Activated T-helper 9 cell treated with anti-CD3 and anti-CD28 coated beads, Interleukin-2, amount 50 U/mL, for 16 hours (primary cell): ENCODE measurements around the gene MTMR3.
"Not testable (repeated sequence)": the region's sequence is repeated elsewhere in the genome, so short reads cannot be mapped to it uniquely, and the experiment has no call there.

Source experiments
- DNase-seq: peaks from one replicate; pipeline ENCODE4 v3.0.0-alpha.2; 2020; ENCODE audit warnings: low read depth

Gene MTMR3

DNA sequence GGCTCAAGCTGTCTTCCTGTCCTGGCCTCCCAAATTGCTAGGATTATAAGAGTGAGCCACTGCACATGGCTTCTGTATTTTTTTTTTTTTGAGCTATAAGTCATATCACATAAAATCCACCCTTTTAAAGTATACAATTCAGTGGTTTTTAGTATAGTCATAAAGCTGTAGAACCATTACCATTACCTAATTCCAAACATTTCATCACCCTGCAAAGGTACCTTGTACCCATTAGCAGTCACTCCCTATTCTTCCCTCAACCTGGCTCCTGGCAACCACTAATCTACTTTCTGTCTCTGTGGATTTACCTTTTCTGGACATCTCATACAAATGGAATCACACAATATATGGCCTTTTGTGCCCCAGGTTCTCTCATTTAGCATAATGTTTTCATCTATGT, 84.5 kb downstream of the MTMR3 start:
- DNase-seq = no peak

DNA sequence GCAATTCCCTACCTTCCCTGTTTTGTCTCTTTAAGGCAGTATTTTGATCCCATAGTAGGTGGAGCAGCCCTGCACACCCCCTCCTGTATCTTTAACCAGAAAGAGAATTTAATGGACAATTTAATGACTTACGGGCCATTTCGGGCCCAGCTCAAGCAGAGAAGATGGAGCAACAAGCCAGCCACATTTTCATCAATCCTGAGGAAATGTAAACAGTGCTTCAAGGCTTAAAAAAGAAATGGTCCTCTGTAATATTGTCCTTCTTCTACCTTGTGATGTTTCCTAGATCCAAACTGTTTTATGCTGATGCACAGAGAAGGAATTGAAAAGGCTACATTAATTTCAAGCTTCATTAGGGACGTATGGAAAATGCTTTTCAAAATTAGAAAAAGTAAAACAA, 88.6 kb downstream of the MTMR3 start:
- DNase-seq = no peak

DNA sequence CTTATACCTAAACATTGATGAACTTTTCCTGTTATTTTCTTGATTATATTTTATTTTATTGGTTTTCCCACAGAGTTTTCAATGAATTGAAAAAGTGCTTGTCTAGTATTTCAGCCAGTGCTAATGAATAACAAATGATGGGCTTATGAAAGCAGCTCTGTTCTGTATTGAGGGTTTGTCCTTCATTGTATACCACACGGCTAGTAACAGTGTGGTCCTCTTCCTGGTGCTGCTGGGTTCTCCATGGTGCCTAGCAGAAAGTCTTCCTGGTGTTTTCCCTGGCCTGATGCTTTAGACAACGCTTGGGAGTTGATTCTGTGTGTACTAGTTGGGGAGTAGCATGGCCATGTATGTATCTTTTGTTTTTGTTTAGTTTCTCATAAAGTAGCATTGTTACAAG, 89.1 kb downstream of the MTMR3 start:
- no peak for DNase-seq

DNA sequence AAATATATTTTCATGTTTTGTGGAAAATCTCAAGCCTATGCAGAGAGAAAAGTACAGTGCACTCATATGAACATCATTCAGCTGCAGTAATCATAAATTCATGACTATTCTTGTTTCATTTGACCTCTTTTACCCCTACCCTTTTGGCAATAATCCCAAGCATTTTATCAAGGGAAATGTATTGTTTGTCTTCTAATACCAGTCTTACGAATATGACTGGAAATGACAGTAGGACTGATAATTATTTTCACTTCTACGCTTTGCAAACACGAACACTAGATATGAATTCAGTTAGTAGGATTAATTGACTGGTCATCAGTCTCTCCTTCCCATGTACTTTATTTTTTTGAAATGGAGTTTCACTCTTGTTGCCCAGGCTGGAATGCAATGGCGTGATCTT, 90.3 kb downstream of the MTMR3 start:
- no peak for DNase-seq

DNA sequence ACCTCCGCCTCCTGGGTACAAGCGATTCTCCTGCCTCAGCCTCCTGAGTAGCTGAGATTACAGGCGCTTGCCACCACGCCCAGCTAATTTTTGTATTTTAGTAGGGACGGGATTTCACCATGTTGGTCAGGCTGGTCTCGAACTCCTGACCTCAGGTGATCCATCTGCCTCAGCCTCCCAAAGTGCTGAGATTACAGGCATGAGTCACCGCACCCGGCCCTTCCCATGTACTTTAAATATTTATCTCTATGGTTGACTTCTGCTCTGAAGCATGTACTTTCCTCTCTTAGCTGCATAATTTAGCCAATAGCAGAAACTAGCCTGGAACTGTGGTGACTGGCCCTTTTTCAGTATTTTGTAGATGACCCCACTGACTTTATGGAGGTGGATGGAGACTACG, 90.7 kb downstream of the MTMR3 start:
- DNase-seq = not testable (repeated sequence)

DNA sequence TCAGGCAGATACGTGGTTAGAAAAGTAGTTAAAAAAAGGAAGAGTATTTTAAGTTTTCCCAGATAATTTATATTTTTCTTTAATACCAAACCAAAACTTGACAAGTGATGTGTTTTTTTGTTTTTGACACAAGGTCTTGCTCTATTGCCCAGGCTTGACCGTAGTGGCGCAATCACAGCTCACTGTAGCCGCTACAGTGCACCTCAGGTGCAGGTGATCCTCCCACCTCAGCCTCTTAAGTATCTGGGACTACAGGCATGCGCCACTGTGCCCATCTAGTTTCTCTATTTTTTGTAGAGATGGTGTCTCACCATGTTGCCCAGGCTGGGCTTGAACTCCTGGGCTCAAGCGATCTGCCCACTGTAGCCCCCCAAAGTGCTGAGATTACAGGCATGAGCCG, 92.5 kb downstream of the MTMR3 start:
- DNase-seq = no peak

DNA sequence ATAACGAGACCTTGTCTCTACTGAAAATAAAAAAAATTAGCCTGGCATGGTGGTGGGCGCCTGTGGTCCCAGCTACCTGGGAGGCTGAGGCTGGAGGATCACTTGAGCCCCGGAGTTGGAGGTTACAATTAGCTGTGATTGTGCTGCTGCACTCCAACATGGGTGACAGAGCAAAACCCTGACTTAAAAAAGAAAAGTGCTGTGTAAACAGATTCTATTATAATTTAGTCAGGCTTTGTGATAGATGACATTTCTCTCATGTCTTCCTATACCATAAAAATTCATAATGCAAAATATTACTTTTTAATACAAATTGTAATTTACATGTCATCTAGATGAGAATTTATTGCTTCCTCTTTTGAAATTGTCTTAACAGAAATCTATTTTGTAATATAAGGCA, 94.1 kb downstream of the MTMR3 start:
- DNase-seq = no peak

DNA sequence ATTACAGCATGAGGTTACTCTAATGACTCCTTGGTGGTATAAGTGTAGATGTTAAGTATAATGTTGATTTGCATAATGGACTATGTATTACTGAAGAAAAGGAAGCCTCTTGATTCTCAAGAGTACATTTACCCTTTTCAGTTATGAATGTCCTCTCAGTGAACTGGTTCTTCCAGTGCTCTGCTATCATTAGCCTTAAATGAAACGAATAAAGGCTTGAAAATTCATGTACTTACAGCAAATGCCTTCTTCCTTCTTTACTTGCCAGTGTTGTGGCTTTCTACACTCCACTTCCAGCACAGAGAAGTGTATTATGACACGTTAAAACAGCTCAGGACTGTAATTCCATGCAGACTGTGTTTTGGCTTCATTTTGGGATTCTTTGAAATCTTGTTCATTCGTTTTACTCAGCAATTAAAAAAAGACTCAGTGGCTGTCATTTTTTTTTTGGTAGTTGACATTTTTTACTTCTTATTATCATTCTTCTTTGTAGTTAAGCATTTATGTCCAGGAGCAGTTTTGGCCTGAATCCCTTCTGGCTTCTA, 96.9 kb downstream of the MTMR3 start:
- DNase-seq = no peak

DNA sequence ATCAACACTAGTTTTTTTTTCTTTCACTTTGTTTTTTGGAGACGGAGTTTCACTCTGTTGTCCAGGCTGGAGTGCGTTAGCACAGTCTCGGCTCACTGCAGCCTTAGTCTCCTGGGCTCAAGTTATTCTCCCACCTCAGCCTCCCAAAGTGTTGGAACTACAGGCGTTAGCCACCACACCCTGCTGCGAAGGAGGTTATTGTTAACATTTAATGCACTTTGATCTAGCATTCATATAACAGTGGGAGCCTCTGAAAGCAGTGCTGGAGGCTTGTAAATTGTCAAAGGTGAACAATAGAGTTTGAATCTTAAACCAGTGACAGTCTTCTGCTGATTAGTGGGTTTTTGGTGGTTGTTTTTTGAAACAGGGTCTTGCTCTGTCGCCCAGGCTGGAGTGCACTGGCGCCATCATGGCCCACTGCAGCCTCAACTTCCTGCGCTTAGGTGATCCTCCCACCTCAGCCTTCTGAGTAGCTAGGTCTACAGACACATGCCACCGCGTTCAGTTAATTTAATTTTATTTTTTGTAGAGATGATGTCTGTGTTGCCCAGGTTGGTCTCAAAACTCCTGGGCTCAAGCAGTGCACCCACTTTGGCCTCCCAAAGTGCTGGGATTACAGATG, 100.4 kb downstream of the MTMR3 start:
- no peak for DNase-seq

DNA sequence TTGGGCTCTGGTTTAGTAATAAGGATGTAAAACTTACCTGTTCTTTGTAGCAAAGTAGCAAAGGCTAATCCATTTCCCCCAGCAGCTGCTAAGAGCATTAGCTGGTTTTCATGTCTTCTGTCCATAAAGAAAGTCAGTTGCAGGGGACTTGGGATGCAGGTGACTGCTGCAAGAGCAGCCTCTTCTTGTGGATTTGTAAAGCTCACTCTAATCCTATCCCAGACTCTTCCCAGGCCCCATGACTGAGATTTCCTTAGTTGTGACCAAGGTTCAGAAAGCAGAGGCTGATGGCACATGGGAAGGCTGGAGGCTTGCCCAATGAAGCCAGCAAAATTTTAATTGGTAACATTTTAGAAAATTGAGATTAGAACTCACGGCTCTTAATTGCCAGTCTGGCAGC, 102.9 kb downstream of the MTMR3 start:
- no peak for DNase-seq

DNA sequence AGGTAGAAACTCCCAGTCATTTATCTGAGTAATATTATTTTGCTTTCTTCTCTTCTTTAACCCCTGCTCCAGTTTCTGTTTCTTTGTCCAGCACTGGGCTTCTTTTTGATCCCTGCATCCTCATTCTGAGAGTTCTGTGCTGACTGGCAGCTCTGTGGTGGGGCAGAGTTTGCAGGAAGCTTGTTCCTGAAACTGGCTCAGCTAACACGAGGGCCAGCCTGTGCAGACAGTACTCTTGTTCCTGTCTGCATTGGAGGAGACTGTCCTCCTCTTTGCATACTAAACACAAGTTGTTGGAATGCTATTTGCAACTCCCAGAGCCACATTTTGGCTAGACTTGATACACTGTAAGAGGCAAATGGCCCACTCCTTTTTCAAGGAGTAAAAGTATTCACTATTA, 104.2 kb downstream of the MTMR3 start:
- no peak for DNase-seq

DNA sequence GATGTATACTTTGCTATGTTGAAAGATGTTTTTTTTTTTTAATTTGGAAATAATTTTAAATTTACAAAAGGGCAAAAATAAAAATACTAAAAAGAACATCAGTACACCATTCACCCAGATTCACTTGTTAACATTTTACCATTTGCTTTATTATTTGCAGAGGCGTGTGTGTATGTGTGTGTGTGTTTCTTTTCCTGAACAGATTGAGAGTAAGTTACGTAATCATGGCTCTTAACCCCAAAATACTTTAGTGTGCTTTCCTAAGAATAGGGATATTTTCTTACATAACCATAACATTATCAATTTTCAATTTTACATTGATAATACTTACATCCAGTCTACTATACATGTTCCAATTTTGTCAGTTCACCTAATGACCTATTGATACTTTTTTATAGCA, 105.7 kb downstream of the MTMR3 start:
- DNase-seq = no peak

DNA sequence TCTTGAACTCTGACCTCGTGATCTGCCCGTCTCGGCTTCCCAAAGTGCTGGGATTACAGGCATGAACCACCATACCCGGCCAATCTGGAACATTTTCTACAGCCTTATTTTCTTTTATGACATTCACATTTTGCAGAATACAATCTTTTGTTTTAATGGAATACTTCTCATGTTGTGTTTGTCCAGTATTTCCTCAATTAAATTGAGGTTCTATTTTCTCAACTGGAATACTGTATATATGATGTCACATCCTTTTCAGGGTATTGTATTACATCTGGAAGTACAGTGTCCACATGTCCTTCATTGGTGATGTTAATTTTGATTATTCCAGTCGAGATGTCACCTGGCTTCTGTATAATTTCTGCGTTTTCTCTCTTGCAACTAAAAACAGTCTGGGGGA, 106.5 kb downstream of the MTMR3 start:
- DNase-seq = no peak

DNA sequence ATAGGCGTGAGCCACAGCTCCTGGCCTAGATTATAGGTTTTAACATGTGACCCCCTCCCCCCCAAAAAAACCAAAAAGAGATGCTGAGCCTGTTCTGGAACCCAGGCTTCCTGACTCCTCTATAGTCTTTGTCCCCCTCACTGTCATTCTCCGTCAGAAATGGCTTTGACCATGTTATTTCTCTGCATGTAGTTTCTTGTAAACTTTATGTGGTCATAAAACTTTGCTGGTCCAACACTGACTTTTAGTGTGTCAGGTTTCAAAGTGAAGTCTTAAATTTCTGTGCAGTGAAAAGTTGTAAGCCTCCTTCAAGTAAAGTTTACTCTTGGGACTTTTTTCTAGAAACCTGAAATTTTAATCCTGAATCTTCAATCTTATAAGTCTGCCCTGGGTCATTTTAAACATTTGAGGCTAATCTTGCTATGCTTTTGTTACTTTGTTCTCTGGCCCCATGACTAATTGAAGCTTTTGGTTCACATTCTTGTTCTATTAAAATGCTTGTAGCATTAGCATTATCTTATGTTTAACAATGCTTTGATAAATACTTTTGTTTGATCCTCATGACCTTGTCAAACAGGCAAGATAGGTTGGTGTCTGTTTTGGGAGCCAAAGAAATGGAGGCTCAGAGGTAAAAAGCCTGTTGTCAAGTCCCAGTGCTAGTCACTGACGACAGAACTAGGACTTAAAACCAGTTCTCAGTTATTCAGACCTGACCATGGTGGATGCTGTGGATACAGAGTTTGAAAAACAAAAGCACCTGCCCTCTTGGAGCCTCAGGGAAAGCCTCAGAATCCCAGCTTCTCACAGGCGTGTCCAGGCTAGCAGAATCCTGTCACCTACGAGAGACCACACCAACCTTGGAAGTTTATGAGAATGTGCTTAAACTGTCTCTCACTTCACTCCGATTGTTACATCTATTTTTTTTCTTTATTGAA, 109.6 kb downstream of the MTMR3 start:
- no peak for DNase-seq

DNA sequence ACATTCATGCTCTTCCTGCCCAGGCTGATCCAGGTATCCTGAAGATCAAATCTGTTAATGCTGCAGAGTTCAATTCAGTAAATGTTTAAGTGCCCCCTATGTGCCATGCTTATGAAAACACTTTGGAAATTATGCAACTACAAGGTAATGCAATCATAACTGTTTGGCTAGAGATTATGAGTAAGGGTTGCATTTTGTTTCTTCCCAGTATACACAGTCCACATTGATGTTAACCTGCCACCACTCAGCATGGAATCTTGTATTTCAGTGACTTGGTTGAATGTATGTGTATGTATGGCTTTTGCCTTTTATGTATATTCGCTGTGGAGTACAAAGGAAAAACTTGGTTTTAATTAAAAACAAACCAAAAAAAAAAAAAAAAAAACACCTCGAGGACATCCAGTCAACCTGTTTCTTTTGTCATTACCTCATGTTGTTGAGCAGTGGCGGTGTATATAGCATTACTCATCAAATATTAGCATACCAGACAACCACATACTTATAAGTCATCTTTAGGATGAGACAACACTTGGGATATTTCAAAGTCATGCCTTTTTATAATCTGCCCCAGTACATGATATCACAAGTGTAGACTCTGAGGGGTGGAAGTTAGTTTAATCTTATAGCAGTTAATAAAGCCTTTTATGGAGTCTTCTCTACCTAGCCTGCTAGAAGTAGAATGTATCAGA, 111.2 kb downstream of the MTMR3 start:
- no peak for DNase-seq

DNA sequence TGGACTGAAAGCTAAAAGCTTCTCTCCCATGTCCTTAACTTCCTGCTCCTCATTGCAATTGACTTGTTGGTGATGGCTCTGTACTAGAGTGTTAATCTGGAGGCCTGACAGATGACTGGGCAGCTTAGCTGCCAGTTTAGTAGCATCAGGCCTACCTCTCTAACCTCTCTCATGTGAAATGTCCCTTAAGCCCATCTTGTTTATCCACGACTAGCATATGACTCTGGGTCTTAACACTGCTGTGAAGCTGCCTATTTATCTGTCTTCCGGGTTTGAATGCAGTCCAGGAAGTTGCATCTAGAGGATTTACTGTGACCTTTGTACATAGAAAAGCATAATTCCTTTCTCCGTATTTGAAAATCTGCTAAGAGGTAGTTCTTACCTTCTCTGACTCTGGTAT, 112.0 kb downstream of the MTMR3 start:
- no peak for DNase-seq

DNA sequence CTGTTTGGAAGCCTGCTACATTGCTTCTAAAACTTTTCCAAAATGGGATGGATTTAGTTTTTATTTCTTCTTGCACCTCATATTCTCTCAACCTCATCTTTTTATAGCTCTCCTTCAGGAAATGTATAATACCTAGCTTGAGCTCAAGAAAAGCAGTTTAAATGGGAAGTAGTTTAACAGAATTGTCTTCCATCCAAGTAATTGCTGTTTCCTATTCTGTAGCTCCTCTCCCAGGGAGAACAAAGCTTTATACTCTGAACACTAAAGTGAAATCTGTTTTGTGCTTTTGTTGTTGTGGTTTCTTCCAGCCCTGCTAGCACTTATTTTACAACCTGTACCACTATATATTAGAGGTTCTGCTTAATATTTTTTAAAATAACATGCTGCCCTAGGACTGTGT, 114.1 kb downstream of the MTMR3 start:
- DNase-seq = no peak

DNA sequence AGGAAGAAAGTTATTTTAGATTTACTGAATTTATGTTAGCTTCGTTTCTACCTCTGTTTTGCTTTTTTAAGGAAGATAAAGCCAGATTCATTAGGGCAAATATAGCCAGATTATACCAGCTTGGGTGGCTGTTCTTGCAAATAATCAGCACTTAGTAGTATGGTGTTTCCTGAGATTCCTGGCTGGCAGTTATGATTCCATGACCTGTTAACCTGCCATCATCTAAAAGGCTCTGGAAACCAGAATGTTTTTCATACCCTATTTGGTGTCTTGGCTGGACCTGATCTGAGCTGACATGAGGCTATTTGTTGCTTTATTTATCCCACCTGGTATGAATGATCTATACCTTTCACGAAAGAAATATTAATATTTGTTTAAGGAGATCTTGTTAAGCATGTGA, 114.5 kb downstream of the MTMR3 start:
- DNase-seq = no peak

DNA sequence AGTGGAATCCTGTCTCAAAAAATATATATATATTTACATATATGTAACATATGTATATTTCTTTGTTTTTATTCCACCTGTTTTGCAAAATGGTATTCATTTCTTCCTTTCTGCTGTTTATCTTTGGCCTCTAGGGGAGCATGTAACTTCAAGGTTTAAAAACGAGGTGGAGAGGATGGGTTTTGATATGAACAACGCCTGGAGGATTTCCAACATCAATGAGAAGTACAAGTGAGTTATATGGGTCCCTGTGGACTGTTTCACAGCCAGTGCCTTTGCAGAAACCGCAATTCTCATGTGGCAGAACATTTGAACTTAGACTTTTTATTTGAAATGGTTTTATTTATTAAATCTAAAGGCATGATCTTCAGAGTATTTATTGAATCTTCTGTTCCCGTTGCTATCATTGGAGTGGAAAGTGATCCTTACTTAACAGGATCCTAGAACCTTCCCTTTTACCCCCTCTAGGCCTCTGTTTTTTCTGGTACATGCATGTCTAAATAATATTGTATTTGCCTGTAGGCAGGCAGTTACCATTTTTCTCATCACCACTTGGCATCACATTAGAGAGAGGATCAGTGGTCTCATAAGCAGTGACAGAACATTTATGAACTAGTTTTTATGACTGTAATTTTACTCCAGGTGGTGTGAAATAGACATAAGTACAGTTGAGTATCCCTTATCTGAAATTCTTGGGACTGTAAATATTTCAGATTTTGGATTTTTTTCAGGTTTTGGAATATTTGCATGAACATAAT, 115.8 kb downstream of the MTMR3 start:
- DNase-seq = no peak

DNA sequence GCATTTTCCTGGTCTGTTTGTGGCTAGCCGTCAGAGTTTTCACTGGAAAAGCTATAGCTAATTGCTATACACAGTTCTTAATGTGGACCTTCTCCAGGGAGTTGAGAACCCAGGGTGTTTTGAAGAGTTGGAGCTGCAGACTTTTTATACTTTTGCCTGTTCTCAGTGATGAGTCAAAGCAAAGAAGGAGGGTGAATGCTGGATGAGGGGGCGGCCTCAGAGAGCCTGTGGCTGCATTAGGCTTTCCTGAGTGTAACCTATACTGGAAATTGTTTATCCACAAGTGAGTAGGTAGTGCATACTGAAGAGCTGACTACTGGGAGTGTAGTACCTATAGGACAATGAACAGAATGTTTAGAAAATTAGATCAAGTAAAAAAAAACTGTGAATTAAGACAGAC, 117.6 kb downstream of the MTMR3 start:
- DNase-seq = no peak

DNA sequence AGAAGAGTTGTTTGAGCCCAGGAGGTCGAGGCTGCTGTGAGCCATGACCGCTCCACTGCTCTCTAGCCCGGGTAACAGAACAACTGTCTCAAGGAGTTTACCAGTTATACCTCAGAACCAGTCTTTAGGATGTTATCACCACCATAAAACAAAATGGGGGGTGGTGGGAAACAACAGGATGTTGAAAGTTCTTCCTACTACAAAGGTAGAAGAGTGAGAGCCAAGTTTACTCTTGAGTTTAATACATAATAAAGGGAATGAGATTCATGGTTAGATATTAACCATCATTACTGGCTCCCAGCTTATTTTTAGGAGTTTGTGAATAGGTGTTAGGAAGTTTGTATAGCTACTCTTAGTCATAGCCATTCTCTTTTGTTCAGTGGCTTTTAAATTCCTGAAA, 118.5 kb downstream of the MTMR3 start:
- no peak for DNase-seq

DNA sequence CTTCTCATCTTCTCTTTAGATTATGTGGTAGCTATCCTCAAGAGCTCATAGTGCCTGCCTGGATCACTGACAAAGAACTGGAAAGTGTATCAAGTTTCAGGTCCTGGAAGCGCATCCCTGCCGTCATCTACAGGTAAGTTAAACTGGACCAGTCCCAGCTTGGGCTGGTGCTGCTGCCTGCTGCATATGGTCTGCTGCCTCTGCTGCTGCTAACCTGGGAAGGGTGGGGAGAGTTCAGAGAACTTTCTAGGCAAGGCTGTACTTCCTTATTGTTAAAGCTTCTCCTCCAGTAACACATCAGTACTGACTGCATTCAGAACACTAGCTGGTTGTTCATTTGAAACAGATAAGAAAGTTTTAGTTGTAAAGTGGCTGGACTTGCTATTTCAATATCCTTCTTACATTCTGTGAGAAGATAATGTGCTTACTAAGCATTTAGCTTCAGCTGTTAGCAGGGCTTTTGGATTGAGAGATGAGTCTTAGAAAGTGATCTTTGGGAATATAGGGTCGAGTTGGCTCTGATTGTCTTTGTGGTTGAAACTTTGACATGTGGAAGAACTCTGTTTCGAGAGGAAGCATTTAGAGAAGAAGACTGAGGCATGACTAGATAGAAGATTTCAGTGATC, 120.0 kb downstream of the MTMR3 start:
- DNase-seq = no peak
